ENCODE measurements around the gene SOAT2. TPM values are rescaled to one million over a fixed set of nuclear protein-coding genes. Genes with fewer than 3 reads are reported as not detected.
A peak's percentile ranks its signal among the peaks of the same experiment; 100 is the strongest.

SOAT2 gene
- polyA plus RNA-seq, 6 donors from 2014 or later, result not detected

GRCh38 chr12:53097207-53097563 lies 6.1 kb upstream of the SOAT2 start:
- H3K36me3 Mint-ChIP-seq, result no peaks in the 10 kb centered on the region
- peak overlapping the region in 3 of 6 donors; percentile 14 to 60 (median 19) for H3K27ac Mint-ChIP-seq
- H3K4me3 Mint-ChIP-seq, result peak overlapping the region; percentile 65 to 90 (median 84)
- no peak for ATAC-seq (ENCODE audit: low read depth in 2 of 2)
- peaks cover 7 to 28% (median 25%) of the 10 kb centered on the region in 3 donors for H3K27me3 Mint-ChIP-seq
- no peaks in the 10 kb centered on the region for H3K9me3 Mint-ChIP-seq
- no peak for DNase-seq
- H3K4me1 Mint-ChIP-seq, result peaks cover 22 to 28% (median 25%) of the 10 kb centered on the region in 3 donors

- peak; percentile 60 for DNase-seq
- peaks cover 22 to 29% (median 29%) of the 10 kb centered on the region in 3 donors for H3K4me1 Mint-ChIP-seq
- ATAC-seq (ENCODE audit: low read depth in 2 of 2), result peak; percentile 75 to 82
- peak within 1 kb of the TSS; percentile 65 to 90 (median 88) for H3K4me3 Mint-ChIP-seq
- no peaks in the 10 kb centered on the region for H3K36me3 Mint-ChIP-seq
- H3K27ac Mint-ChIP-seq, result peak within 1 kb of the TSS in 3 of 6 donors; percentile 14 to 62 (median 60)
- H3K27me3 Mint-ChIP-seq, result peaks cover 7 to 26% (median 23%) of the 10 kb centered on the region in 3 donors
- H3K9me3 Mint-ChIP-seq, result no peaks in the 10 kb centered on the region
Measured at GRCh38 chr12:53097564-53098353, 5.5 kb upstream of the SOAT2 start, which contains the start of gene IGFBP6. Gene IGFBP6, plus strand, starts transcription at chr12:53097667. Its CDS starts 51 bp downstream, at chr12:53097718.

- H3K9me3 Mint-ChIP-seq, result no peaks in the 10 kb centered on the region
Measured at GRCh38 chr12:53098354-53098981, 4.8 kb upstream of the SOAT2 start.

GRCh38 chr12:53099071-53099882 lies 4.0 kb upstream of the SOAT2 start:
- no peaks in the 10 kb centered on the region for H3K36me3 Mint-ChIP-seq
- H3K27me3 Mint-ChIP-seq, result peaks cover 7 to 21% (median 18%) of the 10 kb centered on the region in 3 donors
- no peaks in the 10 kb centered on the region for H3K9me3 Mint-ChIP-seq
- DNase-seq (peak; percentile 76), ATAC-seq (ENCODE audit: low read depth in 2 of 2) (peak; percentile 29 to 62)
- H3K27ac Mint-ChIP-seq, result no peak overlapping the region
- H3K4me3 Mint-ChIP-seq, result peak overlapping the region; percentile 13 to 90 (median 46)
- peaks cover 30 to 41% (median 35%) of the 10 kb centered on the region in 3 donors for H3K4me1 Mint-ChIP-seq

More at GRCh38 chr12:53098354-53098981, 4.8 kb upstream of the SOAT2 start:
- peak overlapping the region; percentile 65 to 90 (median 84) for H3K4me3 Mint-ChIP-seq
- H3K4me1 Mint-ChIP-seq, result peaks cover 25 to 35% (median 35%) of the 10 kb centered on the region in 3 donors
- ATAC-seq (ENCODE audit: low read depth in 2 of 2), result no peak
- peak overlapping the region in 1 of 6 donors; percentile 62 for H3K27ac Mint-ChIP-seq
- DNase-seq, result no peak
- H3K36me3 Mint-ChIP-seq, result no peaks in the 10 kb centered on the region
- peaks cover 7 to 23% (median 21%) of the 10 kb centered on the region in 3 donors for H3K27me3 Mint-ChIP-seq

GRCh38 chr12:53100466-53101151 lies 2.7 kb upstream of the SOAT2 start:
- H3K4me3 Mint-ChIP-seq, result peak overlapping the region in 1 of 8 donors; percentile 11
- H3K4me1 Mint-ChIP-seq, result peaks cover 30 to 41% (median 35%) of the 10 kb centered on the region in 3 donors

GRCh38 chr12:53101266-53101665 lies 2.0 kb upstream of the SOAT2 start:
- Mint-ChIP-seq H3K36me3 (no peaks in the 10 kb centered on the region), H3K27ac (peak overlapping the region in 1 of 6 donors; percentile 56), H3K4me3 (no peak overlapping the region), H3K9me3 (no peaks in the 10 kb centered on the region), H3K27me3 (peaks cover 7 to 19% (median 12%) of the 10 kb centered on the region in 3 donors), H3K4me1 (peaks cover 30 to 41% (median 35%) of the 10 kb centered on the region in 3 donors)
- no peak for ATAC-seq (ENCODE audit: low read depth in 2 of 2)
- no peak for DNase-seq

More at GRCh38 chr12:53100466-53101151, 2.7 kb upstream of the SOAT2 start:
- no peak overlapping the region for H3K27ac Mint-ChIP-seq
- peaks cover 7 to 21% (median 15%) of the 10 kb centered on the region in 3 donors for H3K27me3 Mint-ChIP-seq
- no peaks in the 10 kb centered on the region for H3K36me3 Mint-ChIP-seq
- H3K9me3 Mint-ChIP-seq, result no peaks in the 10 kb centered on the region
- ATAC-seq (ENCODE audit: low read depth in 2 of 2) (no peak), DNase-seq (no peak)

GRCh38 chr12:53101931-53102781 lies 1.1 kb upstream of the SOAT2 start:
- H3K4me1 Mint-ChIP-seq, result peaks cover 26 to 34% (median 31%) of the 10 kb centered on the region in 3 donors
- no peaks in the 10 kb centered on the region for H3K36me3 Mint-ChIP-seq
- H3K9me3 Mint-ChIP-seq, result no peaks in the 10 kb centered on the region
- DNase-seq (no peak), ATAC-seq (ENCODE audit: low read depth in 2 of 2) (no peak)
- peak overlapping the region in 1 of 6 donors; percentile 85 for H3K27ac Mint-ChIP-seq
- no peak overlapping the region for H3K4me3 Mint-ChIP-seq
- peaks cover 2 to 10% (median 4%) of the 10 kb centered on the region in 3 donors for H3K27me3 Mint-ChIP-seq

GRCh38 chr12:53103860-53104305 lies 597 bp downstream of the SOAT2 start:
- DNase-seq (no peak), ATAC-seq (ENCODE audit: low read depth in 2 of 2) (peak in 1 of 2 donors; percentile 46)
- Mint-ChIP-seq H3K4me3 (peak overlapping the region in 2 of 8 donors; percentile 15 to 35), H3K36me3 (no peaks in the 10 kb centered on the region), H3K4me1 (peaks cover 13 to 23% (median 14%) of the 10 kb centered on the region in 3 donors), H3K27ac (no peak overlapping the region), H3K27me3 (peaks cover 0 to under 1% (median 0%) of the 10 kb centered on the region in 3 donors), H3K9me3 (no peaks in the 10 kb centered on the region)

- Mint-ChIP-seq H3K4me3 (no peak overlapping the region), H3K27ac (no peak overlapping the region), H3K4me1 (peaks cover 7 to 17% (median 8%) of the 10 kb centered on the region in 3 donors), H3K27me3 (no peaks in the 10 kb centered on the region), H3K9me3 (no peaks in the 10 kb centered on the region), H3K36me3 (no peaks in the 10 kb centered on the region)
- ATAC-seq (ENCODE audit: low read depth in 2 of 2), result no peak
- DNase-seq, result no peak
Measured at GRCh38 chr12:53105256-53105655, 2.0 kb downstream of the SOAT2 start.

GRCh38 chr12:53105712-53106439 lies 2.6 kb downstream of the SOAT2 start:
- ATAC-seq (ENCODE audit: low read depth in 2 of 2), result no peak
- Mint-ChIP-seq H3K4me1 (peaks cover 7 to 17% (median 8%) of the 10 kb centered on the region in 3 donors), H3K9me3 (no peaks in the 10 kb centered on the region), H3K4me3 (no peak overlapping the region), H3K27ac (peak overlapping the region in 1 of 6 donors; percentile 39), H3K36me3 (no peaks in the 10 kb centered on the region), H3K27me3 (no peaks in the 10 kb centered on the region)
- DNase-seq, result no peak

- no peaks in the 10 kb centered on the region for H3K9me3 Mint-ChIP-seq
- peaks cover 7 to 17% (median 8%) of the 10 kb centered on the region in 3 donors for H3K4me1 Mint-ChIP-seq
- peaks cover 0 to 4% (median 0%) of the 10 kb centered on the region in 3 donors for H3K27me3 Mint-ChIP-seq
- H3K27ac Mint-ChIP-seq, result no peak overlapping the region
- no peak for ATAC-seq (ENCODE audit: low read depth in 2 of 2)
- DNase-seq, result no peak
- H3K4me3 Mint-ChIP-seq, result no peak overlapping the region
- H3K36me3 Mint-ChIP-seq, result no peaks in the 10 kb centered on the region
Measured at GRCh38 chr12:53107122-53107521, 3.8 kb downstream of the SOAT2 start.
